ENCODE measurements around the gene ABCA12. TPM values are rescaled to one million over a fixed set of nuclear protein-coding genes. Genes with fewer than 3 reads are reported as not detected.

Gene ABCA12
- total RNA-seq, 1 donor from 2014 or later = not detected

GRCh38 chr2:215137329-215137686 lies 1.1 kb downstream of the ABCA12 start:
- intact Hi-C loops (cut with DNase I) = no loop called here
- ATAC-seq (ENCODE audit: poor library complexity) = no peak

GRCh38 chr2:215136669-215137328 lies 1.6 kb downstream of the ABCA12 start:
- intact Hi-C loops (cut with DNase I) = no loop called here
- DNase-seq (no peak), ATAC-seq (ENCODE audit: poor library complexity) (no peak)

More at GRCh38 chr2:215137329-215137686, 1.1 kb downstream of the ABCA12 start:
- no peak for DNase-seq

GRCh38 chr2:215120401-215120800 lies 18.0 kb downstream of the ABCA12 start:
- DNase-seq = no peak
- intact Hi-C loops (cut with DNase I) = no loop called here
- ATAC-seq (ENCODE audit: poor library complexity) = no peak

GRCh38 chr2:215119847-215120246 lies 18.6 kb downstream of the ABCA12 start:
- no peak for ATAC-seq (ENCODE audit: poor library complexity)
- intact Hi-C loops (cut with DNase I) = no loop called here
- no peak for DNase-seq

- intact Hi-C loops (cut with DNase I) = no loop called here
Measured at GRCh38 chr2:215110918-215111317, 27.5 kb downstream of the ABCA12 start.

GRCh38 chr2:215107216-215108056 lies 31.0 kb downstream of the ABCA12 start:
- DNase-seq = no peak
- no peak for ATAC-seq (ENCODE audit: poor library complexity)
- intact Hi-C loops (cut with DNase I) = no loop called here

More at GRCh38 chr2:215110918-215111317, 27.5 kb downstream of the ABCA12 start:
- DNase-seq (no peak), ATAC-seq (ENCODE audit: poor library complexity) (no peak)

GRCh38 chr2:215105607-215106354 lies 32.6 kb downstream of the ABCA12 start:
- ATAC-seq (ENCODE audit: poor library complexity) (no peak), DNase-seq (no peak)
- intact Hi-C loops (cut with DNase I) = no loop called here

GRCh38 chr2:215104226-215104625 lies 34.2 kb downstream of the ABCA12 start:
- intact Hi-C loops (cut with DNase I) = no loop called here
- DNase-seq (no peak), ATAC-seq (ENCODE audit: poor library complexity) (no peak)

GRCh38 chr2:215098875-215099274 lies 39.6 kb downstream of the ABCA12 start:
- ATAC-seq (ENCODE audit: poor library complexity) (no peak), DNase-seq (no peak)
- intact Hi-C loops (cut with DNase I) = no loop called here

- DNase-seq = no peak
- intact Hi-C loops (cut with DNase I) = no loop called here
- ATAC-seq (ENCODE audit: poor library complexity) = no peak
Measured at GRCh38 chr2:215084080-215084479, 54.3 kb downstream of the ABCA12 start.

GRCh38 chr2:215083146-215083545 lies 55.3 kb downstream of the ABCA12 start:
- intact Hi-C loops (cut with DNase I) = no loop called here
- no peak for ATAC-seq (ENCODE audit: poor library complexity)

GRCh38 chr2:215082446-215082845 lies 56.0 kb downstream of the ABCA12 start:
- ATAC-seq (ENCODE audit: poor library complexity) (no peak), DNase-seq (no peak)
- intact Hi-C loops (cut with DNase I) = no loop called here

More at GRCh38 chr2:215083146-215083545, 55.3 kb downstream of the ABCA12 start:
- DNase-seq = no peak

- ATAC-seq (ENCODE audit: poor library complexity) = no peak
- intact Hi-C loops (cut with DNase I) = no loop called here
- no peak for DNase-seq
Measured at GRCh38 chr2:215080545-215080944, 57.9 kb downstream of the ABCA12 start.

- intact Hi-C loops (cut with DNase I) = no loop called here
- DNase-seq (no peak), ATAC-seq (ENCODE audit: poor library complexity) (no peak)
Measured at GRCh38 chr2:215071676-215072075, 66.8 kb downstream of the ABCA12 start.

GRCh38 chr2:215068399-215068798 lies 70.0 kb downstream of the ABCA12 start:
- intact Hi-C loops (cut with DNase I) = no loop called here
- no peak for ATAC-seq (ENCODE audit: poor library complexity)
- no peak for DNase-seq

- intact Hi-C loops (cut with DNase I) = no loop called here
- DNase-seq (no peak), ATAC-seq (ENCODE audit: poor library complexity) (no peak)
Measured at GRCh38 chr2:215066124-215066523, 72.3 kb downstream of the ABCA12 start.

GRCh38 chr2:215063526-215063925 lies 74.9 kb downstream of the ABCA12 start:
- intact Hi-C loops (cut with DNase I) = no loop called here
- DNase-seq = no peak
- no peak for ATAC-seq (ENCODE audit: poor library complexity)

- ATAC-seq (ENCODE audit: poor library complexity) (no peak), DNase-seq (no peak)
- intact Hi-C loops (cut with DNase I) = no loop called here
Measured at GRCh38 chr2:215060861-215061536, 77.4 kb downstream of the ABCA12 start.

- intact Hi-C loops (cut with DNase I) = no loop called here
- ATAC-seq (ENCODE audit: poor library complexity) (no peak), DNase-seq (no peak)
Measured at GRCh38 chr2:215059724-215060123, 78.7 kb downstream of the ABCA12 start.
